Bone marrow (tissue), 2 donors: ENCODE data around the gene TMEM176B.
A peak's percentile ranks its signal among the peaks of the same experiment; 100 is the strongest.
"Not testable (repeated sequence)": the region's sequence is repeated elsewhere in the genome, so short reads cannot be mapped to it uniquely, and the experiment has no call there.

Experiments used
- DNase-seq, 2 donors: peaks; one replicate each; lab custom pipeline; 2025; lab: John Stamatoyannopoulos, UW

Gene TMEM176B

DNA sequence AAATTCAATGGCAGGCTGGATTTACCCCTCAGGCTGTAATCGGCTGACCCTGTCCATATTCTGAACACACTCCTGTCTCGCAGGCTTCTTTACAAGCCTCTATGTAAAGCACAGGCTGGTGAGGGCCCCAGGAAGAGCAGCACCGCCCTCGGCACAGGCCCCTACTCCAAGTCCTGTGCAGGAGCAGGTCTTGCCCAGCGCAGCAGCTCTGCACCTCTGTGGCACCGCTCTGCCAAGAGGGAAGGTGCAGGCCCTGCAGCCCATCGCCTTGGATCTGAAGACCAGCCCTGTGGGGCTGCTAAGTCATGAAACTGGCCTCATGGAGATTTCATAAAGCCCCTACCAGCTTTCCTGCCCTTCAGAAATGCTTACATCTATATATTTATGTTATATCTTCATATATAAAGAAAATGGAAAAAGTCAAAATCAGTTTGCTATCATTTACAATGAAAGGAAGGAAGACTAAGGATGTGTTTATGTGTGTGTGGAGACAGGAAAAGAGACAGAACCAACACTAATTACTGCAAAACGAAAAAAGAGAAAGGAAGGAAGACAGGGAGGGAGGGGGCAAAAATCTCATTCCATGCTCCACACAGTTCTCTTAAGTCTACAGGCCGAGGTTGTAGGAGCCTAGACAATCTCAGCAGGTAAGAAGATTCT is 9.6 kb downstream of the TMEM176B start:
- no peak for DNase-seq

DNA sequence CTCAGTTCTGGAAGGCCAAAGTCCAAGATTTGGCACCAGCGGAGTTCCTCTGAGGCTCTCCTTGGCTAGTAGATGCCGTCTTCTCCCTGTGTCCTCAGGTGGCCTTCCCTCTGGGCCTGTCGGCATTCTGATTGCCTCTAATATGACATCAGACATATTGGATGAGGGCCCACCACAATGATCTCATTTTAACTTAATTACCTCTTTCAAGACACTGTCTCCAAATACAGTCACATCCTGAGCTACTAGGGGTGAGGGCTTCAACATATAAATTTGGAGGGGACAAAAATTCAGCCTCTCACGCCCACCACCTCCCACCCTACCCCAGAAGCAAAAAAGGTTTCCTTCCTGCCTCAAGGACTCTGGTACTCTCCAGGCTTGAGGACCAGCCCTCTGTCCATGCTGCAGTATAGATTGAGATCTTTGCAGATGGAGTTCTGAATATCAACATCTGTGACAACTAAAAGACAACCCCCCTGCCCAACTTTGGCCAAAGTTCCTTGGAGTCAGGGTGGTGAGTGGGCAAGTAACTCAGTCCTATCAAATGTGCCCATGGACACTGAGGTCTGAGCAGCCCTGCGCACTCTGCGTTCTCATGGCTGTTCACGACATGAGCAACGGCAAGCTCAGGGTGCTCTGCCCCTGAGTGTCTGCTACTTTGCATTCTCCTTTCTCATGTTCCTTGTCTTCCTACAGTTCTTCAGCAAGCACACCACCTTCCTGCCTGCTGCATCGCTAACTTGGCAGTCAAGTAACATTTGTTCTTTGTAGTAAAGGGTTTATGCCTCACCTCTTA is 11.5 kb downstream of the TMEM176B start:
- DNase-seq: no peak

DNA sequence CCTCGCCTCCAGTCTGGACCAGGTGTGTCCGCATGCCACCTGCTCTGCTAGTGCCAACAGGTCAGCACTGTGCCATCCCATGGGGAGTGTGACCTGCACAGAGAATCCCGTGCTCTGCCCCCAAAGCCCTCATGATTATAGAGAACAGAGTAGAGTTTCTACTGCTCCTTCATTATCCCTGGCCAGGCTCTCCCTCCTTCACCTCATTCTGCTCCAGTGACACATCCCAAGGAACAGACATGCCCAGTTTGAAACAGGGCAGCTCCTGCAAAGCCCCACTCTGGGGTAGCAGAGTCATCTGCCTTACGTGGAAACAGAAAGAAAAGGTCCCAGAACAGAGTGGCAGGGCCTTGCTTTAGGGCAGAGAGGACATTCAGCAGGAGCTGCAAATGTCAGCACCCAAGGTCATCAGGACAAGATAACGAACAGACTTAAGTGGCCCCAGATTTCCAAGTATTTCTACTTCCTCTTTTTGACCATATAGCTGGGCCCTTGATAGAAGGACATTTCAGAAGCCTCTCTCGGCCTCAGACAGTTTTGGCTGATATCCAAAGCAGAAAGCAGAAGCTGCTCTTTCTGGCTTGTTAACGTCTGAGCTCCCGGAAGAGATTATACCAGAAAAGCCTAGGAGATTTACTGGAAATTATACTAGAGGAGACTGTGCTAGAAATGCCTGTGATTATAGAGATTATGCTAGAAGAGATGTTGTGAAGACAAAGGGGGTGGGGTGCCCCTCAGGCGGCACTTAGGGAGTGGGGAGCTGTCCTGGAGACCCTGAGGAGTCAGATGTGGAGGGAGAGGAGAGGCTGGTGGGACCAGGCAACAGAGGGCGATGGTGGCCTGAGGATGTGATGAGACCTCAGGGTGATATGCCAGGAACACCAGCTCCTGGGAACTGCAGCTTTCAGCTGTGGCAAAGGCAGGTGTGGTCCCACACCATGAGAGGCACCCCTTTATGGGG is 12.6 kb downstream of the TMEM176B start:
- peak in 1 of 2 donors; percentile 79 for DNase-seq

DNA sequence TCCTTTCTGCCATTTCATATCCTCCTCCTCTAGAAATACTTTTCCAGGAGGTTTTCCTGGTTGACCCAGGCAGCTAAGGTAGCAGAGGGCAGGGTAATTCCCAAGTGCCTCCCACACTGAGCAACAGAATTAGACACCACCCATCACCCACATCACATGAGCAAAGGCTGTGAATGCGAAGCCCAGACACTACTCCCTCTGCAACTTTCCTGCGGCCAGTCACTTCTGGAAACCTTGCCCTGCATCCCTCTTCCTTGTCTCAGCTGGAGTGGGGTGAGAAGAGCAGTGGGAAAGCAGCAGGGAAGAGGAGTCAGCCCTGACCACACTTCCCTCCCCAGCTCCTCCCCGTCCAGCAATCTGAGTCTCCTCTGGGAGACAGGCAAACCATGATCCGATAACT is 15.2 kb downstream of the TMEM176B start:
- no peak for DNase-seq

DNA sequence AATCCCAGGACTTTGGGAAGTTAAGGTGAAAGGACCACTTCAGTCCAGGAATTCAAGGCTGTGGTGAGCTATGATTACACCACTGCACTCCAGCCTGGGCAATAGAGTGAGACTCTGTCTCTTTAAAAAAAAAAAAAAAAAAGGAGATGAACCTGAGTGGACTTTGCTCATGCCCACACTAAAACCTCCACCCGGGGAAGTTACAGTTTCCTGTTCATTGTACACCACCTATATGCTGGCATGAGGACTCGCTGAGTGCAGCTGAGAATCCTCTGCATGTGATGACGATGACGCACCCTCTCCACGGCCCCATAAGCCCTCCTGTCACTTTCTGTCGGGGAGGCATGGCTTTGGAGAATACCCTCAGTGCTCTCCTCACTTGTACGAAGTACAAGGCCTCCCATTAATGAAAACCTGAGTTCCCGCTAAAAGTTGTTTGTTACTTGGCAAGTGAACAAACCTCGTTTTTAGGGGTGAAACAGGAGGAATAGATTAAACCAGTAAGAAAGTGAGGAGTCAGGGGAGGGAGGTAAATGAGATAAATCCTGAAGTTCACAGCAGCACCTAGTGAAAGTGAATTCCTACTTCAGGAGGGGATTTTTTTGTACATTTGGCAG is 15.9 kb downstream of the TMEM176B start:
- DNase-seq: peak in 1 of 2 donors; percentile 1

DNA sequence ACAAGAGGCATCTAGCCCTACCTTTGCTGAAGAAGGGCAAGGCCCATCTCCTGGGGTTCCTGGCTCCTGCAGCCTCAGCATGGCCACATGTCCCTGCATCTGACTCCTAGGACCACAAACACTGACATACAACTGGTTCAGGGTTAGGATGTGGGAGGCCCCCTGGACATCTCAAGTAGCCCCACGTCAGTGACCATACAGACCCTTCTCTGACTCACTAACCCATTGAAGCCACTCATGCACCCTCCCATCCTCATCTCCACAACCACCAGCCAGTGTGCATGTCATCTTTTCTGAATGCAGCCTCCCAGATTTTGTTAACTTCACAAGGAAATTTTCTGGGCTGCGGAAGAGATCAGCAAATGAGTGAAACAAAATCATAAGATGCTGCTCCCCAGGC is 18.2 kb downstream of the TMEM176B start:
- no peak for DNase-seq

DNA sequence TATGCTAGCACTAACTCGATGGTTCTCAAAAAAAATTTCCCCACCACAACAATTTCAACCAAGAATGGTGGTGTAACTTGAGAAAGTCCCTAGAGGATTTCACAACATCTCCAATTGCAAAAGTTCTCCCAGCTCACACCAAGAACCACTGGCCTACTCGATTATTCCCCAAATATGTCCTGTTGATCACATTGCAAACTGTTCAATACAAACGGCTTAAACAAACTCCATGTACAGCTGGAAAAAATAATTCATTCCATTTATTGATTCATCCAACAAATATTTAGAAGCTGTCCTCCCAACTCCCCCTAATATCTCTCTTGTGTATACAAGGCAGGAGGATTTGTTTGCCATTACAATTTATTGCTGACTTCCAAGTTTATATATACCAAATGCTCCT is 19.1 kb downstream of the TMEM176B start:
- DNase-seq: no peak

DNA sequence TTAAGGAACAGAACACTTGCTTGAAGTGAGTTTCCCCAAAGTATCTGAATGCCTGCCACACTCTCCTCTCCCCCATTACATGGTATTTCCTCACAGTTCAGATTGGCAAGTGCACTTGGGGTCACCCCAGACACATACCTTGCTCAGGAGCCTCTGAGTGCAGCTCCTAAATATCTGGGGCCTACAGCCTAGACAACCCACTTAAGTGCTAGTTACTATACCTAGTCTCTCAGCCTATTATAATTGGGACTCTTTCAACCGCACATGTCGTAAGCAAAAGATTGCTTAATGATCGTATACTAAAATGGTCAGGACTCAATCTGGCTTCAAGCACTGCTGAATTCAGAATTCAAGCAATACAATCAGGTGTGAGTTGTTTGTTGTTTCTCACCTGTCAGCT is 19.9 kb downstream of the TMEM176B start:
- DNase-seq: no peak

DNA sequence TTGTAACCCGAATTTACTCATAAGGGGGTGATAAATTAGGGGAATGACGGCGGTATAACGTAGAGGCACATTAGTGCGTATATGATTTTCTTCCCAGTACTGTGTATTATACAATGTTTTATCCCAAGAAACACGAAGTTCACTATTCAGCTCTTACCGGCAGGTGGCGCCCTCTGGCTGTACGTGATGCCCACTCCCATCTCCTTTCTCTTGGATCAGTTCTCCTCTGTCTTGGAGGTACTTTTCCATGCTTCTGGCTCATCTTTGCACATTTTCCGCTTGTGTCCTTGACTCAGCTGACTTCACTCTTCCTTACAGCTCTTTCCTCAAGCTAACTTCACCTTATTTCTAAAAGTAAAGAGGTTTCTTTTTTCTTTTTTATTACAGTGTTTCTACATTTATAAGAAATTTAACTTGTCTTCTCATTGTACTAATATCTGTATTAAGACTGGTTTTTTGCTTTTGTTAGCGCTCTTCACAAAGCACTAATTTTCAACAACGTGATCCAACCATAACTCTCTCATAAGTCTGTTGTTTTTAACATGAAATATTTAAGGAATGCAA is 21.3 kb downstream of the TMEM176B start:
- DNase-seq: peak; percentile 61 to 69

DNA sequence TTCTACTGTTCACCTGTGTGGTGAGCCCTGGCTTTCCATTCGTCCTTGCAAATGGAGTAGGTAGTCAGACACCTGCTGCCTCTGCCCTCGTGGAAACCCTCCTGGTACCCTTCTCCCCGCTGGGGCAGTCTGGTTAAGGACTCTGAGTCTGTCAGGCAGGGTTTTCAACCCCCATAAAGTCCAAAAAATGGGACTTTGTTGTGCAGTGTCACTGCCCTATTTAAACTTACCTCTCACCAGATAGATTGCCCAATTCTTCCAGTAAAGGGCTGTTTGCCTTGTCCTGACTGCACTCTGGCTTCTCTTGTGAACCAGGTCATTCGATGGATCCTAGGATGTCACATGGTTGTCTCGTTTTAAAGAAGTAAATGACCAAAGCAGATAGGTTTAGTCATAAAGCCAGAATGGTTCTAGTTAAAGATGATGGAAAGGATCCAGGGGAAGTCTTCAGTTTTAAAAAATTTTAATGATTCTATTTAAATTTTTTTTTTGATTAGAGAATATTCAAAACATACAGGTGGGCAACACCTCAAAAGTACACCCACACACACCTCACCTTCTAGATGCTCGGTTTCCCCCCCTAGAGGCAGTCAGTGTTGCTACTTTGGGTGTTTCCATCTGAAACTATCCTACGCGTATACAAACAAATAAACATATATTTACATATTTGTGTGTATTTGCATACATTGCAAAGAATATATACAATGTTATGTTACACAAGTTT is 22.0 kb downstream of the TMEM176B start:
- DNase-seq: no peak

DNA sequence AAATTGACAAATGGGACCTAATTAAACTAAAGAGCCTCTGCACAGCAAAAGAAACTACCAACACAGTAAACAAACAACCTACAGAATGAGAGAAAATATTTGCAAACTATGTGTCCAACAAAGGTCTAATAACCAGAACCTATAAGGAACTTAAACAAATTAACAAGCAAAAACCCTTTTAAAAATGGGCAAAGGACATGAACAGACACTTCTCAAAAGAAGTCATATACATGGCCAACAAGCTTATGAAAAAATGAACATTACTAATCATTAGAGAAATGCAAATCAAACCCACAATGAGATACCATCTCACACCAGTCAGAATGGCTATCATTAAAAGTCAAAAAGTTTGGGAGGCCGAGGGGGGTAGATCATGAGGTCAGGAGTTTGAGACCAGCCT is 26.0 kb downstream of the TMEM176B start:
- not testable (repeated sequence) for DNase-seq

DNA sequence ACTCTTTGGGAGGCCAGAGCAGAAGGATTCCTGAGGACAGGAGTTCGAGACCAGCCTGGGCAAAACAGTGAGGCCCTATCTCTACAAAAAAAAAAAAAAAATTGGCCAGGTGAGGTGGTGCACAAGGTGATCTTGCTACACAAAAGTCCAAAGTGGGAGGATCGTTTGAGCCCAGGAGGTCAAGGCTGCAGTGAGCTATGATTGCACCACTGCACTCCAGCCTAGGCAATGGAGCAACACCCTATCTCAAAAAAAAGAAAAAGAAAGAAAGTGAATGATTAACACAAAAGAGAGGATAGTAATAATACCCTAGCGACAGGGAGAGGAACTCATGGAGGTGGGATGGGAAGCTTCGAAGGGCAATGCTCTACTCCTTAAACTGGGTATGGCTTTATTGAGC is 30.4 kb downstream of the TMEM176B start:
- DNase-seq: no peak

DNA sequence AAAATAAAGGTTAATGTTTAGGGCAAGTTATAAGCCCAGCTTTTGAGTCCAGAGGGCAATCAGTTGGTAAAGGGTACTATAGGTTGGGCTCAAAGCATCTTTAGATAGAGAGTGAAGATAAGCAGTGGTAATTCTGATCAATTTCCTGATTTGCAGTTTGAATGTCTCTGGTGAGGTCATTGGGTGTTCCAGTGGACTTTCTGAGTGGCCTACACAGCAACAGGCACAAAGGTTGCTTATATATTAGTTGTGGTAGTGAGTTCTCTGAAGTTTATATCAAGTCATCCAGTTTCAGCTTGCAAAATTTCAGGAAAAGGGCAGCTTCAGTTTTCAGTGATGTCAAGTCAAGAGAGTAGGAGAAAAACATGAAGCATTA is 33.8 kb downstream of the TMEM176B start:
- no peak for DNase-seq

DNA sequence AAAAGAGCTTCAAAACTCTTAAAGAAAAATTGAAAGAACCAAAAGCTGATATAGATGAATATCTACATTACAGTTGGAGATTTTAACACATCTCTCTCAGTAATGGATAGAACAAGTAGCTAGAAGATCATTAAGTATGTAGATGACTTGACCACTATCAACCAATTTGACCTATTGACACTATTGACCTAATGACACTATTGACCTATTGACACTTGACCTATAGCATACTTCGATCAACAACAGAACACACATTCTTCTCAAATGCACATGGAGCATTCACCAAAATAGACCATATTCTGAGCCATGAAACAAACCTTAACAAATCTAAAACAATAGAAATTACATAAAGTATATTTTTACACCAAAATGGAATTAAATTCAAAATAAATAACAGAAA is 40.7 kb downstream of the TMEM176B start:
- DNase-seq: no peak

DNA sequence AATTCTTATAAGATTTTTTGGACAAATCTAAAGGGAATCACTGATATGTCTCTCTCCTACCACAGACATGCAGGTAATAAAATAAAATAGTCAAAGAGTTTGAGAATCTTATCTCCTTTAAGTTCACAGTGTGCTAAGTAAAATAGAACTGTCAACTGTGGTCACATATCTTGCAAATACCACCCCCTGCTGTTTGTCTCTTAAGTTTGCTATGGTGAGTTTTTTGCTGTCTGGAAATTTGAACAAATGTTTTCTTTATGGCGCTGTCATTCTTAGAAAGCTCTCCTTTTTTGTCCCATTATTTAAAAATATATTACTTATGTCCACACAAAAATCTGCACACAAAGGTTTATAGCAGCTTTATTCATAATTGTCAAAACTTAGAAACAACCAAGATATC is 43.3 kb downstream of the TMEM176B start:
- peak in 1 of 2 donors; percentile 38 for DNase-seq

DNA sequence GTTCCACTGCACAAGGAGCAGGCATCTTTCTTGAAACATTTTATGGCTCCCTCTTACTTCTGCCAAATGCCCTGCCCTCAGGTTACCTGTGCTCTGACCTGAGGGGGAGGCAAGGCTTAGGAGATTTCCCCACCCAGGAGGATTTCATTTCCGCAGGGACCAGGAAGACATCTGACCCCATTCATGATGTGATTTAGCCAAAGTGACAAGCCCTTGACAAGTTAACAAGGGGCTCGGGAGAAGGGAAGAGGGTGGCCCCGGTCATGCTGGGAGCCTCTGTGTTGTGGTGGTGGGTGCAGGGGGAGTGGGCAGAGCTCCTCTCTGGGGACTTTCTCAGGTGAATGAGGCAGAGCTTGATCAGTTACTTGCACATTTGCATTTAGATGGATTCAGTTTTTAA is 44.0 kb downstream of the TMEM176B start:
- DNase-seq: no peak

DNA sequence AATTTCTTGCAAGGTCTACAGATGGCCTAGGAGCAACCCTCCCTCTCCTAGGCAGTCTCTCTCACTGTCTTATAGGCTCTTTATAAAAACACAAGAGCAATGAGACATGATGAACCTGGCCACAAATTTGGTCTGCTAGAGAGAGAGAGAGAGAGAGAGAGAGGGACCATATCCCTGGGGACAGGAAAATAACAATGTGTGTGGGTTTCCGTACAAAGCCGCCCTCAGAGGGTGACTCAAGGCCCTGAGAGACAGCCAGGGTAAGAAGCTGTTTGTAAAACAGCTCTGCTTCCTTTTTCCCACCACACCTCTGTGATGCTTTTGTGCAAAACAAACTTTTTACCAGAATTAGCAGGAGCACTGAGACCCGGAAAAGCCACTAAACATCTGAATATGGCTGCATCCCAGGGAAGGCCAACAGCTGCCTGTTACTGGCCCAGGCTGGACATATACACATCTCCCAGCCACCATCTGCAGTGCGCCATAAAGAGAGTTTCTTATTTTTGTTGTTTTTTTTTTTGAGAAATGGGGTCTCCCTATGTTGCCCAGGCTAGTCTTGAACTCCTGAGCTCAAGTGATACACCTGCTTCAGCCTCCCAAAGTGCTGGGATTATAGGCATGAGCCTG is 44.6 kb downstream of the TMEM176B start:
- peak in 1 of 2 donors; percentile 89 for DNase-seq

DNA sequence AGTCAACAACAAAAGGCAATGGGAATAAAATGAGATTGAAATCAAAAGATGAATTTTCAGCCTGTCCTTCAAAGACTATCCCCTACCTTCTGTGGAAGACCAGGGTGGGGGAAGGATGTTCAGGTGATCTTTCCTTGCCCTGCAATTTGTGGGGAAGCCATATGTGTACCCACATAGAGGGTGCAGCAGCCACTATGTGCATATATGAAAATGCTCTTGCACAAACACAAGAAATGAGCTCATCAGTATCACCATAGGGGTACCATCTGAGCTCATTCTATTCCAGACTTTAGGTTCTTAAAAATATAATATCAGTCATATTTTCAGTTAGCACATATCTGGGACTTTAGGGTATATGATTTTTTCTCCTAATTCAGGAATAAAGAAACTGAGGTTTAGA is 45.2 kb downstream of the TMEM176B start:
- DNase-seq: no peak

DNA sequence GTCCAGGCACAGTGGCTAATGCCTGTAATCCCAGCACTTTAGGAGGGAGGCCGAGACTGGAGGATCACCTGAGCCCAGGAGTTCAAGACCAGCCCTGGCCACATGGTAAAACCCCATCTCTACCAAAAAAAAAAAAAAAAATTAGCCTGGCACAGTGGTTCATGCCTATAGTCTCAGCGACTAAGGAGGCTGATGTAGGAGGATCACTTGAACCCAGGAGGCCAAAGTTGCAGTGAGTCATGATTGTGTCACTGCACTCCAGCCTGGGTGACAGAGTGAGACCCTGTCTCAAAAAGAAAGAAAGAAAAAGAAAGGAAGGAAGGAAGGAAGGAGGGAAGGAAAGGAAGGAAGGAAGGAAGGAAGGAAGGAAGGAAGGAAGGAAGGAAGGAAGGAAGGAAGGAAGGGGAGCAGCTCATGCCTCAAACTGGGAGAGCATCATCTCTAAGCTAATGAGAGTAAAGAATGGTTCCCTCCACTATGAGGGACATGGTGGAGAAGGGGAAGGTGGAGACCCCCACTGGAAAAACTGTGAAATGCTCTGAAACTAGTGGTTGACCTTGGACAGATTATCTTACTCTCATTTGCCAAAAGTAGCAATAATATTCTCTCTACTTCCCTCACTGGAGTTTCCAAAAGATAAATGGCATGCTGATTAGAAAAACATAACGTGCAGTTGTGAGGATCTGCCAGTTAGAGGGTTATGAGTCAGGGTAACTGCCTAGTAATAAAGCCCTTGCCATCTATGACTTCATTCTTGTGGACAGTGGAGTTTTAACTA is 46.1 kb downstream of the TMEM176B start:
- peak in 1 of 2 donors; percentile 87 for DNase-seq

DNA sequence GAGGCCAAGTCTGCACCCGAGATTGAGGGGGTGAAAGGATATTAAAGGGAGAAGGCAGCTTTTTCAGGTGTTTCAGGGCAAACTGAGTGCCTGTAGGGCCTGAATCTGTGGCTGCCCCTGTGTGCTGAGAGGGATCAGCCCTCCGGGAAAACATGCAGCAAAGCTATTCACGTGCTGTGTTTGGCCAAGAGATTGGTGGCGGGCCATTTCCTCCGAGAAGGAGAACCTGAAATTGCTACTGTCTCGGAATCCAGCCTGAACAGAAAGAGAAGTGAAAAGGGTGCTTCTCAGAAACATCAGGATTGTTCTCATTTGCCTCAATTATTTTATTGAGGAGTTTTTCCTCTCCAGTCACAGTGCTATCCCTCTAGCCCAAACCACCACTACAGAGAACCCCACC is 46.9 kb downstream of the TMEM176B start:
- no peak for DNase-seq
